Endothelial cell of umbilical vein (primary cell): ENCODE measurements around the gene SLC16A5. TPM values are rescaled to one million over a fixed set of nuclear protein-coding genes. Genes with fewer than 3 reads are reported as not detected.

Source experiments
- BruUV-seq: library from RNA; stranded (reverse); fragments of 400-500 nt; replicated peaks from 2 replicates; lab custom pipeline; 2021; lab: Mats Ljungman, UMichigan
- CTCF ChIA-PET: fragments of 300-600, 350-600 bp; sonication (Branson Sonifier 250); formaldehyde crosslinking; loops from one replicate; lab custom pipeline; 2021; ENCODE audit warnings: antibody characterized with exemption, inconsistent platforms; lab: Charles Lee
- POLR2A ChIA-PET: fragments of 300-600, 350-600 bp; sonication (Branson Sonifier 250); formaldehyde crosslinking; loops from one replicate; lab custom pipeline; 2021; ENCODE audit warnings: antibody characterized with exemption, inconsistent platforms; lab: Charles Lee
- DNase-seq: peaks from one replicate; pipeline ENCODE4 v3.0.0-alpha.2; 2011; ENCODE audit warnings: low read depth, low spot score
- FAIRE-seq: peaks from 2 replicates; lab custom pipeline; 2011; peaks lifted over from hg19 to GRCh38; lab: Jason Lieb, UNC
- H2AFZ ChIP-seq: 2 replicates; pipeline ENCODE4 v1.6.0; 2012; ENCODE audit warnings: low read depth, low read length, control low read depth, inconsistent platforms
- H3K27ac ChIP-seq: 2 replicates; pipeline ENCODE4 v1.5.1; 2011; ENCODE audit warnings: low read depth, mild to moderate bottlenecking, control low read depth, low read length, moderate library complexity; ENCODE audit not compliant: insufficient read depth
- H3K27me3 ChIP-seq, 2 experiments: 2 replicates each; pipeline versions ENCODE4 v1.6.0 to v1.6.1; 2011; ENCODE audit warnings: low read length in 2 of 2, mixed read lengths in 1 of 2; ENCODE audit not compliant: control insufficient read depth in 2 of 2, insufficient read depth in 2 of 2
- H3K36me3 ChIP-seq, 2 experiments: 2 replicates in 1 of 2; 3 replicates in 1 of 2; pipeline ENCODE4 v1.5.1; 2011; ENCODE audit warnings: low read length in 2 of 2, mild to moderate bottlenecking in 1 of 2, moderate library complexity in 1 of 2; ENCODE audit not compliant: control insufficient read depth in 2 of 2, insufficient read depth in 2 of 2; ENCODE audit errors: extremely low read depth in 1 of 2
- H3K4me1 ChIP-seq: 3 replicates; pipeline ENCODE4 v1.5.1; 2011; ENCODE audit warnings: mild to moderate bottlenecking, low read length; ENCODE audit not compliant: control insufficient read depth, insufficient read depth; ENCODE audit errors: extremely low read depth
- H3K4me2 ChIP-seq: 2 replicates; pipeline ENCODE4 v1.6.1; 2011; ENCODE audit warnings: low read length, control low read depth, mixed read lengths; ENCODE audit not compliant: insufficient read depth
- H3K4me3 ChIP-seq, 3 experiments: fragments of 200-600 bp in 1 of 3; sonication (generic), shearing (Covaris generic) in 1 of 3; replicated peaks in 1 of 3; 2 replicates each; pipeline ENCODE4 v1.5.1; 2011 to 2016; ENCODE audit warnings: control low read depth in 3 of 3, low read length in 3 of 3, mild to moderate bottlenecking in 2 of 3, inconsistent platforms in 1 of 3, low read depth in 1 of 3, moderate library complexity in 1 of 3; ENCODE audit not compliant: insufficient read depth in 1 of 3
- H3K79me2 ChIP-seq: 2 replicates; pipeline ENCODE4 v1.6.0; 2012; ENCODE audit warnings: low read length, inconsistent platforms; ENCODE audit not compliant: control insufficient read depth, insufficient read depth
- H3K9ac ChIP-seq: replicated peaks from 2 replicates; pipeline ENCODE3; 2011; ENCODE audit warnings: low read length, control low read depth; ENCODE audit not compliant: insufficient read depth; ENCODE audit errors: extremely low read depth
- H3K9me1 ChIP-seq: replicated peaks from 3 replicates; pipeline ENCODE4 v1.6.0; 2011; ENCODE audit warnings: mild to moderate bottlenecking, low read length; ENCODE audit not compliant: control insufficient read depth, insufficient read depth; ENCODE audit errors: extremely low read depth
- H3K9me3 ChIP-seq: replicated peaks from 2 replicates; pipeline ENCODE4 v1.5.1; 2012; ENCODE audit warnings: low read length, inconsistent platforms; ENCODE audit not compliant: control insufficient read depth, insufficient read depth
- H4K20me1 ChIP-seq: replicated peaks from 2 replicates; pipeline ENCODE3; 2011; ENCODE audit warnings: mild to moderate bottlenecking, low read length; ENCODE audit not compliant: control insufficient read depth, insufficient read depth; ENCODE audit errors: extremely low read depth
- CTCF ChIP-seq, 2 donors: IDR thresholded peaks; 1 replicate in 1 of 2; 2 replicates in 1 of 2; pipeline ENCODE4 v1.5.1; 2011; ENCODE audit warnings: low read length in 2 of 2, mild to moderate bottlenecking in 2 of 2, moderate library complexity in 2 of 2, control low read depth in 1 of 2, inconsistent platforms in 1 of 2, low read depth in 1 of 2; ENCODE audit not compliant: insufficient read depth in 1 of 2; ENCODE audit errors: extremely low read depth in 1 of 2
- EZH2 ChIP-seq: IDR thresholded peaks from 2 replicates; pipeline ENCODE4 v1.6.1; 2012; ENCODE audit warnings: borderline replicate concordance, low read depth, mild to moderate bottlenecking, moderate library complexity, low read length, inconsistent platforms; ENCODE audit not compliant: severe bottlenecking
- FOS ChIP-seq: IDR thresholded peaks from 2 replicates; pipeline ENCODE4 v1.6.1; 2011; ENCODE audit warnings: mild to moderate bottlenecking, low read length, moderate library complexity, borderline replicate concordance; ENCODE audit not compliant: insufficient read depth
- MYC ChIP-seq: IDR thresholded peaks from one replicate; pipeline ENCODE4 v1.6.1; 2011; ENCODE audit warnings: mild to moderate bottlenecking, low read depth, low read length
- POLR2AphosphoS5 ChIP-seq: IDR thresholded peaks from 2 replicates; pipeline ENCODE4 v1.6.1; 2012; ENCODE audit warnings: low read depth, mild to moderate bottlenecking, control low read depth, low read length, moderate library complexity; ENCODE audit not compliant: insufficient read depth
- dilution Hi-C: fragments of 300-500 bp; cut with MboI; formaldehyde crosslinking; loops from one replicate; pipeline ENCODE4 v1.15.0; 2019; ENCODE audit warnings: low sequenced_read_pairs; ENCODE audit not compliant: extremely low pct_ligation_motif_present
- intact Hi-C: fragments of 100-400 bp; cut with micrococcal nuclease; formaldehyde crosslinking; loops from one replicate; pipeline ENCODE4 v1.10.0; 2022
- polyA plus RNA-seq, 4 experiments: library from polyadenylated mRNA; depleted of rRNA in 3 of 4; stranded (reverse) in 3 of 4; unstranded in 1 of 4; fragments of >200 nt; gene quantifications; 2 replicates each; pipeline versions ENCODE4 v1.2.1 to v1.2.3, GENCODE V29; 2011 to 2012; ENCODE audit warnings: missing spikeins in 1 of 4
- total RNA-seq: library from RNA; stranded (reverse); gene quantifications from 2 replicates; pipeline ENCODE4 v1.2.3, GENCODE V29; 2021

Gene SLC16A5
- total and polyA plus RNA-seq, 2 donors (not counting 3 experiments of a cell fraction or from before 2014, with no cell fraction given) = 16.4 to 23.3 TPM

- peak overlapping the region; percentile 53 for H3K4me2 ChIP-seq
- FAIRE-seq = peak; percentile 54
- H3K27me3 ChIP-seq = no peaks in the 10 kb centered on the region
- H4K20me1 ChIP-seq = no peaks in the 10 kb centered on the region
- peak overlapping the region; percentile 51 for H3K27ac ChIP-seq
- DNase-seq = peak; percentile 58
- no peaks in the 10 kb centered on the region for H3K9me3 ChIP-seq
- intact Hi-C loops (loop anchor here (1.0 to 2.0 kb wide), 2 partner anchors 10 to 27 kb away; partner anchors contain the start of gene SLC16A5), dilution Hi-C loops (no loop called here)
- peaks cover 16% of the 10 kb centered on the region for H3K4me1 ChIP-seq
- H3K4me3 ChIP-seq = peak overlapping the region in 1 of 3 experiments; percentile 34
- ChIA-PET CTCF (interaction anchor here (0.6 to 3.5 kb wide), 12 partner anchors 8 to 124 kb away, joined by 3 to 15 read pairs (median 6); partner anchors contain the start of gene SLC16A5), POLR2A (interaction anchor here (1.7 kb wide), 1 partner anchor 10 kb away, joined by 5 read pairs; the partner anchor contains the start of gene SLC16A5)
- H3K79me2 ChIP-seq = no peaks in the 10 kb centered on the region
- peak overlapping the region; percentile 97 for H2AFZ ChIP-seq
- H3K36me3 ChIP-seq = no peaks in the 10 kb centered on the region
- BruUV-seq = no TSS peak
- no peaks in the 10 kb centered on the region for H3K9me1 ChIP-seq
- H3K9ac ChIP-seq = peak overlapping the region; percentile 24
- TF ChIP-seq FOS (no peak), CTCF (IDR thresholded peaks at IDR 0.05; ENCODE audit: extremely low read depth in 1 of 2, insufficient read depth in 1 of 2, low read depth in 1 of 2, low read length in 2 of 2) (peak in 1 of 2 donors; percentile 36), POLR2AphosphoS5 (peak; percentile 37), MYC (no peak), EZH2 (no peak)
Measured at GRCh38 chr17:75077496-75078283, 10.1 kb upstream of the SLC16A5 start.
